ENCODE results near the gene BST1.

Gene BST1, protein sequence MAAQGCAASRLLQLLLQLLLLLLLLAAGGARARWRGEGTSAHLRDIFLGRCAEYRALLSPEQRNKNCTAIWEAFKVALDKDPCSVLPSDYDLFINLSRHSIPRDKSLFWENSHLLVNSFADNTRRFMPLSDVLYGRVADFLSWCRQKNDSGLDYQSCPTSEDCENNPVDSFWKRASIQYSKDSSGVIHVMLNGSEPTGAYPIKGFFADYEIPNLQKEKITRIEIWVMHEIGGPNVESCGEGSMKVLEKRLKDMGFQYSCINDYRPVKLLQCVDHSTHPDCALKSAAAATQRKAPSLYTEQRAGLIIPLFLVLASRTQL

GRCh38 chr4:15702941-15703403 lies at the start of gene BST1:
Gene BST1 (plus strand): TSS chr4:15703065. CDS start chr4:15703145, 80 bp downstream.
- peak; percentile 34 for DNase-seq (ENCODE audit: low spot score)

DNA sequence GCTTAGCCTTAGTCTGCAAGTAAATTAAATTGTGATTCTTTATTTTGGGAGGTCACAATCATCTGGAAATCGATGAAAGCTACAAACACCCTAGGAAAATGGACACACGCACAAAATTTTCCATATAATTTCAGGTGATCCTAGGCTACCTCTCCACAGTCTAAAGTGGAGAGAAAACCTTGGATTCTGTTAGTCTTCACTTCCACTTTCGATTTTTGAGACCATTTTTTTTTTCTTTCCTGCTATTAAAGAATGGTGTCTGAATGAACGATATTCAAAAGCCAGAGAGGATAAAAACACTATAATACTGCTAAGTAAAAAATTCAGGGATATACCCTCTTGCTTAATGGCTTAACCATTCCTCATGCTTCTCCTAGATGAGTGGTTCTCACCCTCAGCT lies 49.4 kb upstream of the BST1 start:
- no peak for DNase-seq (ENCODE audit: low spot score)

DNA sequence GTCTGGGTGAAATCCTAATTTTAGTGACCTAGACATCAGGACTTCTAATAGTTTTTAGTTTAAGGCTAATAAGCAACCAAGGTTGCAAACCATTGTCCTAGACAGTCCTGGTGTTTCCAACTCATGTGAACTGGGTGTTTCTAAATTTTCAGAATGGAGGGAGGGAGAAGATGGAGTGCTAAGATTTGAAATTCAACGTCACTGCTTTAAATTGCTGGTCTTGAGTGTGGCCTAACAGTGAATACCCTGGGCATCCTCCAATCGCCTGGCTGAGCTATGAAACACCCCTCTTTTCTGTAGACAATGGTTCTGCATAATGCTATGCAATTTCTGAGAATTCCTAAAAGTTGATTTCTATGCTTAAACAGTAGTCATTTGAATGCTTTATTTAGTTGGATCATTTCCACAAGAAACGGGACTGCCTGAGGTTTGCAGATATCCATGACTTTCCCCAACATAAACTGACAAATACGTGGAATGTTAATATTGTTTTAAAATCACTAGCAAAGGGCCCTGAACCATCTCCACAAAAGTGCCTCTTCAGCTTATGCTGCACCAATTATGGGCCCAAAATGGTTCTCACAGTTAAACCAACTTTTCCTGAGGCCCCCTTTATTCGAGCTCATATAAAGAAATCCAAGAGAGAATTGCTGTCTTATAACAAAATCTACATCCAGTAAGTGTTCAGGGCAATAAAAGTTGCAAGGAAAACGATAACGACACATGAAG lies 48.8 kb upstream of the BST1 start:
- DNase-seq (ENCODE audit: low spot score), result peak; percentile 31

DNA sequence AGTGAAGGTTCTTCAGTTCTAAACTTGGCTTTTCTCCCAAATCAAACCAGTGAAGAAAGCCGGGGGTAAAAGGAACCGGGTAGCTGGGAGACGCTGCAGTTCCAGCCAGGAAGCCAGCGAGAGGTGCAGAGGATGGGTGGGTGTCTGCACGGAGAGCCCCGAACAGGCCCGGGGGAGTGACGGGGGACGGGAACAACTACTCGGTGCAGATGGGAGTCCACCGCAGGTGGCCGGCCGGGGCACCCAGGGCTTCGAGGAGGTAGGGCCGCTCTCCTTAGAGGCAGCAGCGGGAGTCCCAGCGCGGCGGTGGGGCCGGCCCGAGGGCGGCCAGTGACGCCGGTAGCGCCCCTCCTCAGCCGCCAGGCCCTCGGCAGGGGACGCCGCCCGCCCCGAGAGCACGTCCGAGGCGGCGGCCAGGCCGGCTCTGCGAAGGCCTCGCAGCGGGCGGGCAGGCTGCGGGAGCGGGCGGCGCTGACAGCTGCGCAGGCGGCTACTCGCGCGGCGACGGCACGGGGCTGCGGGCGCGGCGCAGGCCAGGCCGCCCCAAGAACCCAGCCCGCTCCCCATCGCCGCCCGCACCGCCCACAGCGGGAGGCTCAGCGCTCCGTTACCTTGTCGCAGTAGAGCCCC lies 48.2 kb upstream of the BST1 start:
- DNase-seq (ENCODE audit: low spot score), result peak; percentile 17

GRCh38 chr4:15655223-15656037 lies 47.4 kb upstream of the BST1 start, which contains the start of gene FBXL5:
Gene FBXL5 (minus strand): TSS chr4:15655357. CDS start chr4:15655287, 70 bp downstream.
- DNase-seq (ENCODE audit: low spot score), result peak; percentile 80

DNA sequence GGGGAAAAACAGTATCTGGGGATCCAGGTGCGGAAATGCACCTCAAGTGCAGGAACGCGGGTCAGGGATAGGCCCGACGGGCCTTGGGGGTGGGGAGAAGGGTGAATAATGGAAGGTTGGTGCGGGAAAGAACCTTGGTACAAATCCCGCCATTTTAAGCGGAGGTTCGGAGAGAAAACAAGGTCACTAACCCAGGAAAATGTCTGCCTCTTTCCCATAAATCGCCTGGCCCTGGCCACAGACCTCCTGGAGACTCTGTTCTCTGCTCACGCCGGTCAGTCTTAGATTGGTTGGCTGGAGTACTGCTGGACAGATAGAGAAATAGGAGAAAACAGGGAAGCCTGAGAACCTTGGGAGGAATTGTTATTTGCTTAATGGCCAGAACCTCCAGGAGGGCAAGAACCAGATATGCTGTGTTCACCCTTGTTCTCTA lies 46.8 kb upstream of the BST1 start:
- no peak for DNase-seq (ENCODE audit: low spot score)

GRCh38 chr4:15657366-15657765 lies 45.5 kb upstream of the BST1 start:
- no peak for DNase-seq (ENCODE audit: low spot score)

DNA sequence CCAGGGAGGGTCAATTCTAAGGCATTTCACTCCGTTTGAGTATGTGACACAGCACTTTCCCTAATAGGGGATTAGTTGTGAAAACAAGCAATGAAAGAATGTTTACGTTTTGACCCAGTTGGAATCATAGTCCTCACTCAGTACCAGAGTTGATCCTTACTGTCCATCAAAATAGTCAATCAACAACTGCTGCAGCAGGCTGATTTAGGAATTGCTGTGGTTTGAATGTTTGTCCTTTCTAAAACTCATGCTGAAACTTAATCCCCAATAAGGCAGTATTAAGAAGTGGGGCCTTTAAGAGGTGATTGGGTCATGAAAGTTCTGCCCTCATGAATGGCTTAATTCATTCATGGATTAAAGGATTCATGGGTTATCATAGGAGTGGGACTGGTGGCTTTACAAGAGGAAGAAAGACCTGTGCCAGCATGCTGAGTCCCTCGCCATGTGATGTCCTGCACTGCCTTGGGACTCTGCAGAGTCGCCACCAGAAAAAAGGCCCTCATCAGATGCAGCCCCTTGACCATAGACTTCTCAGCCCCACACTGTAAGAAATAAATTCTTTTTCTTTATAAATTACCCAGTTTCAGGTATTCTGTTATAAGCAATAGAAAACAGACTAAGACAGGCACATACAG lies 44.6 kb upstream of the BST1 start:
- no peak for DNase-seq (ENCODE audit: low spot score)

DNA sequence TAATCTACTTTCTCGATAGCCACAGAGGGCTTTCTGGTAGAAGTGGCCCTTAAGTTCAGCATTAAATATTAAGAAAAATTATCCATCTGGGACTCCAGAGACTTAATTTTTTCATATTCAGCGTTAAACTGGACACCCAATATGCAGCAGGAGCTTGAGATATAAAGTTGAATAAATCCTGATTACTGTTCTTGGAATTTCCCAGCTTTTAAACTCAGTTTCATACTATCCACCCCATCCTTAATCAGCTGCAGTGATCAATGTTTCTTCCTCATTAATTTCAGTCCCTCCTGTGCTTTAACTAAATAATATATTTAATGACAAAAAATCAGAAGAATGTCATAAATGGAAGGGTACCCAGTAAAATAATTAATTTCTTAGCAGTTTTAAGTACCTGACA lies 44.1 kb upstream of the BST1 start:
- no peak for DNase-seq (ENCODE audit: low spot score)

- no peak for DNase-seq (ENCODE audit: low spot score)
Measured at GRCh38 chr4:15659768-15660570, 42.9 kb upstream of the BST1 start.

GRCh38 chr4:15665753-15666365 lies 37.0 kb upstream of the BST1 start:
- no peak for DNase-seq (ENCODE audit: low spot score)

- no peak for DNase-seq (ENCODE audit: low spot score)
Measured at GRCh38 chr4:15667006-15667405, 35.9 kb upstream of the BST1 start.

DNA sequence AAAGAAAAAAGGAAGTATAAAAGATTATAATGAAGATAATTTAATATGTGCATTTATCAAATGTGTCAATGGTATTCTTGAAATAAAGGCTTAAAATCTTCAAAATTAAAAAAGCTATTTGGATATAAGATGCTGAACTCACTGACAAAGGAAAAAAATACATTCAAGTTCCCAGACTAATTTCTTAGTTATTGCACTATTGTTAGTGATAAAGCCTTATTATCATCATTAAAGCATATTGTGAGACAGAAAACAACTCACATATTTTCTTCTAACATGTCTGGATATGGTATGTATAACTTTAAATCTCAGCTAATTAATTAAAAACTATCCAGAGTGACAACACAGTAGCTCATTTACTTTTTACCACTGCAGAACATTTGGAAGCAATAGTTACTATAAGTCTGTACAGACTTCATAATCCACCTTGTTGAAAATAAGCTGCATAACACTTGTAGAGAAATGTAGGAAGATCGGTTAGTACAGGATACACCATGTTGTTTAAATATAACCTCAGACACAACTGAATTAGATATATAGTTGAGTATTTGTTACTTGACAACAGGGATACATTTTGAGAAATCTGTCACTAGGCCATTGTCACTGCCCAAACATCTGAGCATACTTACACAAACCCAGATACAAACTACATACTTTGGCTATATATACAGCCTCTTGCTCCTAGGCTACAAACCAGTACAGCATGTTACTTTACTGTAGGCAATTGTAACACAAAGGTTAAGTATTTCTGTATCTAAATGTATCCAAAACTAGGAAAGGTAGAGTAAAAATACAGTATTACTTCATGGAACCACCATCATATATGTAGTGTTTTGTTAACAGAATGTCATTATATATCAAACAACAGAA lies 34.1 kb upstream of the BST1 start:
- DNase-seq (ENCODE audit: low spot score), result no peak

DNA sequence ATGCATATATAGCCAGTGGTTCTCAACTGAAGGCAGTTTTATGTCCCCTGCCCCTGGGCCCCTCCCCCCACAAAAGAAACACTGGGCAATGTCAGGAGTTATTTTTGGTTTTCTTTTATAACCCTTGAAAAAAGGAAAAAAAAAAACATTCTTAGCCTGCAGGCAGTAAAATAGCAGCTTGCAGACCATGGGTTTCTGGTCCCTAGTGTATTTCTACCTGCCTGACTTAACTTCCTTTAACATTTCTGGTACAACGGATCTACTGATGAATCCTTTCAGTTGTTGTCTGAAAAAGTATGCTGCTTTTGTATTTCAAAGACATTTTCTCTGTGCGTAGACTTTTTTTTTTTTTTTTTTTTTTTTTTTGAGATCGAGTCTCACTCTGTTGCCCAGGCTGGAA lies 32.3 kb upstream of the BST1 start:
- no peak for DNase-seq (ENCODE audit: low spot score)

DNA sequence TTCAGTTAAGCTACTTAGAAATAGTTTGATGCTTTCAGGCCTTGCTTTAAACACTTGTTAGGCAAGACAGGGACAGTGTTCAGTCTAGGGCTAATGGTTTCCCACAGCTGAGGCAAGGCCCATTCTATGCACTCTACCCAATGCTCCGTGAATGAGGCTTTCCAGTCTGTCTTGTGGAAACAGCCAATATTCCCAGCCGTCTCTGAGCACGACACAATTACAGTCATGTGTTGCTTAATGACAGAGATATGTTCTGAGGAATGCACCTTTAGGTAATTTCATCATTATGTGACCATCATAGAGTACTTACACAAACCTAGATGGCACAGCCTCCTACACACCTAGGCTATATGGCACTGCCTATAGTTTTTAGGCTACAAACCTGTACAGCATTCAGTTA lies 30.8 kb upstream of the BST1 start:
- DNase-seq (ENCODE audit: low spot score), result no peak

- no peak for DNase-seq (ENCODE audit: low spot score)
Measured at GRCh38 chr4:15673337-15673736, 29.5 kb upstream of the BST1 start.

DNA sequence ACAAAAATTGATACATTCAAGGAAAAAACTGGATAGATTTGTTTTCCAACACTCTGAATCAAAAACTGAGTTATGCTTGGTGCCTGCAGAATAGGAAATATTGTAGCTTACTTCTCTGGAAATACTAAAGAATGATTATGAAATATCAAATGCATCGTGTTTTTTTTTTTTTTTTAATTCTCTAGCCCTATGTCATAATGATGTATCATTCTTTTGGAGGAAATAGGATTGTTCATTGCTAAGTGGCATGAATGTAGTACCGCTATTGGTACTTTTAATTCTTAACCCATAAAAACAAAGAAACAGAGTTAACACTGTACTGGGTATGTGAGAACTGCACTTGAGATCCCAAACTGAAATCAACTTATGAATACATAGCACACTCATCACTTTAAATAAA lies 28.8 kb upstream of the BST1 start:
- no peak for DNase-seq (ENCODE audit: low spot score)

GRCh38 chr4:15674926-15675325 lies 27.9 kb upstream of the BST1 start:
- DNase-seq (ENCODE audit: low spot score), result no peak

GRCh38 chr4:15675356-15675755 lies 27.5 kb upstream of the BST1 start:
- no peak for DNase-seq (ENCODE audit: low spot score)
